Activated B cell treated with CpG ODN at 0.5 μM for 24 hours (primary cell): ENCODE measurements around the gene RXRA. TPM values are rescaled to one million over a fixed set of nuclear protein-coding genes. Genes with fewer than 3 reads are reported as not detected.

Experiments
- ATAC-seq: fragments of 200-7000 bp; cut with Tn5 transposase; one replicate; pipeline ENCODE4 v1.10.0; 2021; ENCODE audit warnings: low read depth, mild to moderate bottlenecking, moderate library complexity
- CTCF ChIA-PET: fragments of 350-600 bp; sonication (Branson Sonifier 250); formaldehyde crosslinking; loops from one replicate; lab custom pipeline; 2021; ENCODE audit warnings: antibody characterized with exemption; lab: Charles Lee
- POLR2A ChIA-PET: fragments of 350-600 bp; sonication (Branson Sonifier 250); formaldehyde crosslinking; loops from one replicate; lab custom pipeline; 2021; ENCODE audit warnings: antibody characterized with exemption; lab: Charles Lee
- DNase-seq: peaks from one replicate; pipeline ENCODE4 v3.0.0; 2022
- H3K27ac Mint-ChIP-seq: one replicate; pipeline ENCODE4 v1.8.0; 2020; ENCODE audit warnings: mixed read lengths
- H3K27me3 Mint-ChIP-seq: one replicate; pipeline ENCODE4 v1.8.0; 2021; ENCODE audit warnings: mixed read lengths
- H3K36me3 Mint-ChIP-seq: one replicate; pipeline ENCODE4 v1.8.0; 2021; ENCODE audit warnings: low read depth, mixed read lengths
- H3K4me1 Mint-ChIP-seq: one replicate; pipeline ENCODE4 v1.8.0; 2021; ENCODE audit warnings: mixed read lengths
- H3K4me3 Mint-ChIP-seq: one replicate; pipeline ENCODE4 v1.8.0; 2020; ENCODE audit warnings: mild to moderate bottlenecking, mixed read lengths
- H3K9me3 Mint-ChIP-seq: one replicate; pipeline ENCODE4 v1.8.0; 2020; ENCODE audit warnings: mixed read lengths
- CTCF ChIP-seq: fragments of 200-600 bp; IDR thresholded peaks from one replicate; pipeline ENCODE4 v1.8.0; 2022; ENCODE audit warnings: antibody characterized with exemption, mild to moderate bottlenecking
- intact Hi-C: fragments of 100-400 bp; cut with micrococcal nuclease; formaldehyde crosslinking; loops from one replicate; pipeline ENCODE4 v1.15.1; 2024
- total RNA-seq: library from RNA; stranded (reverse); gene quantifications from 2 replicates; pipeline ENCODE4 v1.2.3, GENCODE V29; 2022

RXRA gene
- total RNA-seq, 1 donor from 2014 or later: 5.0 TPM

- no peaks in the 10 kb centered on the region for H3K27me3 Mint-ChIP-seq
- peak overlapping the region; percentile 81 for H3K4me3 Mint-ChIP-seq
- DNase-seq (peak; percentile 62), ATAC-seq (peak; percentile 59)
- H3K9me3 Mint-ChIP-seq: no peaks in the 10 kb centered on the region
- POLR2A ChIA-PET: interaction anchor here (0.6 to 3.6 kb wide), 11 partner anchors 8 to 227 kb away, joined by 3 to 27 read pairs (median 4); partner anchors contain the start of gene RNU6ATAC
- TF ChIP-seq CTCF: no peak
- peaks cover 66% of the 10 kb centered on the region for H3K4me1 Mint-ChIP-seq
- no peaks in the 10 kb centered on the region for H3K36me3 Mint-ChIP-seq
- intact Hi-C loops: loop anchor here (1.0 to 10.0 kb wide), 5 partner anchors 16 to 367 kb away; partner anchors contain the start of genes BRD3OS and RXRA
- CTCF ChIA-PET: interaction anchor here (0.9 to 1.6 kb wide), 5 partner anchors 8 to 221 kb away, joined by 3 to 5 read pairs (median 3); no protein-coding TSS in a partner anchor
- peak overlapping the region; percentile 98 for H3K27ac Mint-ChIP-seq
Measured at GRCh38 chr9:134391319-134392231, 65.3 kb downstream of the RXRA start.

- H3K27ac Mint-ChIP-seq: peak overlapping the region; percentile 19
- ChIA-PET CTCF (no interaction called here), POLR2A (interaction anchor here (3.6 kb wide), 1 partner anchor 14 kb away, joined by 27 read pairs; no protein-coding TSS in a partner anchor)
- no peak overlapping the region for H3K4me3 Mint-ChIP-seq
- DNase-seq: no peak
- H3K27me3 Mint-ChIP-seq: no peaks in the 10 kb centered on the region
- peaks cover 78% of the 10 kb centered on the region for H3K4me1 Mint-ChIP-seq
- no peaks in the 10 kb centered on the region for H3K9me3 Mint-ChIP-seq
- no peak for ATAC-seq
- H3K36me3 Mint-ChIP-seq: no peaks in the 10 kb centered on the region
- no peak for TF ChIP-seq CTCF
- intact Hi-C loops: loop anchor here (5.0 to 10.0 kb wide), 2 partner anchors 66 to 368 kb away; partner anchors contain the start of genes BRD3OS and RXRA
Measured at GRCh38 chr9:134392900-134393299, 66.6 kb downstream of the RXRA start.

- Mint-ChIP-seq H3K27me3 (no peaks in the 10 kb centered on the region), H3K4me3 (no peak overlapping the region), H3K27ac (peak overlapping the region; percentile 19), H3K9me3 (no peaks in the 10 kb centered on the region), H3K36me3 (no peaks in the 10 kb centered on the region), H3K4me1 (peaks cover 77% of the 10 kb centered on the region)
- intact Hi-C loops: loop anchor here (5.0 to 10.0 kb wide), 2 partner anchors 66 to 369 kb away; partner anchors contain the start of genes BRD3OS and RXRA
- POLR2A ChIA-PET: interaction anchor here (0.9 to 3.6 kb wide), 2 partner anchors 9 to 13 kb away, joined by 3 to 27 read pairs; no protein-coding TSS in a partner anchor
- ATAC-seq (no peak), DNase-seq (no peak)
- CTCF ChIA-PET: no interaction called here
- no peak for TF ChIP-seq CTCF
Measured at GRCh38 chr9:134393582-134394280, 67.5 kb downstream of the RXRA start.

GRCh38 chr9:134395002-134395517 is 68.8 kb downstream of the RXRA start:
- POLR2A ChIA-PET: interaction anchor here (0.5 to 2.7 kb wide), 2 partner anchors 231 to 1040 kb away, joined by 3 to 11 read pairs; partner anchors contain the start of gene RNU6ATAC

More at GRCh38 chr9:134395002-134395517, 68.8 kb downstream of the RXRA start:
- intact Hi-C loops: loop anchor here (5.0 to 10.0 kb wide), 2 partner anchors 328 to 370 kb away; partner anchors contain the start of genes BRD3 and BRD3OS
- no peak overlapping the region for H3K4me3 Mint-ChIP-seq
- CTCF ChIA-PET: no interaction called here
- H3K27ac Mint-ChIP-seq: no peak overlapping the region
- no peaks in the 10 kb centered on the region for H3K27me3 Mint-ChIP-seq
- no peaks in the 10 kb centered on the region for H3K36me3 Mint-ChIP-seq
- H3K4me1 Mint-ChIP-seq: peaks cover 74% of the 10 kb centered on the region
- H3K9me3 Mint-ChIP-seq: peaks cover 2% of the 10 kb centered on the region
- no peak for TF ChIP-seq CTCF
- no peak for ATAC-seq
- DNase-seq: no peak
